ENCODE results near the gene SMURF2. TPM values are rescaled to one million over a fixed set of nuclear protein-coding genes. Genes with fewer than 3 reads are reported as not detected.
A peak's percentile ranks its signal among the peaks of the same experiment; 100 is the strongest.
"Not testable (repeated sequence)": the region's sequence is repeated elsewhere in the genome, so short reads cannot be mapped to it uniquely, and the experiment has no call there.

Gene SMURF2
- total RNA-seq, 1 donor from 2014 or later, result 43.1 TPM

GRCh38 chr17:64596439-64596838 lies 65.7 kb downstream of the SMURF2 start:
- DNase-seq, result no peak

- DNase-seq, result no peak
These were observed 70.2 kb downstream of the SMURF2 start for GRCh38 chr17:64591944-64592343.

DNA sequence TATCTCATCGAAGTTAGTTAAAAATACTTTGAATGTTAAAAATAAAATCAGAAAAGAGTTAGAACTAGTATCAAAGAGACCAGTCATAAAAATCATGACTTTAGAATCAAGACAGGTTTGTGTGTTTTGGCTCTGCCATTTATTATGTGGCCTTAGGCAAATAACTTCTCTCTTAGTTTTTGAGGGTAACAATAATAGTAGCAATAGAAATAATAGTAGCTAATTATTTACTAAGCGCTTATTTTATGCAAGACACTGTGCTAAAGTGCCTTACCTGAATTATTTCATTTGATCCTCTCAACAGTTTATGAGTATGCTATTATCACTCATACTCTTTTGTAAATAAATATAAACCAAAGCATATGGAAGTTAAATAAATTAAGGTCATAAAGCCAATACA lies 77.0 kb downstream of the SMURF2 start:
- no peak for DNase-seq

DNA sequence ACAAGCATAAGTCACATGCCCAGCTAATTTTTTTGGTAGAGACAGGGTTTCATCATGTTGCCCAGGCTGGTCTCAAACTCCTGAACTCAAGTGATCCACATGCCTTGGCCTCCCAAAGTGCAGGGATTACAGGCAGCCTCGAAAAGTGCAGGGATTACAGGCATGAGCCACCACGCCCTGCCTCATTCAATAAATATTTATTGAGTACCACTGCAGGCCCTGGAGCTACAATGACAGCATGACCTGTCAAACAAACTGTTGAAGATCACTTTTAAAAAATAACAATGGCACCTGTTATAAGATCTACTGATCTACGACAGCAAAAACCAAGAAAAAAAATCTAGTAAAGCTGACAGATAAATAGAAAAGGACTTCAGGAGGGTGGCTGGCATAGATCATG lies 79.1 kb downstream of the SMURF2 start:
- no peak for DNase-seq

- no peak for DNase-seq
These were observed 81.5 kb downstream of the SMURF2 start for GRCh38 chr17:64580384-64581315.

- DNase-seq, result no peak
These were observed 82.2 kb downstream of the SMURF2 start for GRCh38 chr17:64579917-64580316.

DNA sequence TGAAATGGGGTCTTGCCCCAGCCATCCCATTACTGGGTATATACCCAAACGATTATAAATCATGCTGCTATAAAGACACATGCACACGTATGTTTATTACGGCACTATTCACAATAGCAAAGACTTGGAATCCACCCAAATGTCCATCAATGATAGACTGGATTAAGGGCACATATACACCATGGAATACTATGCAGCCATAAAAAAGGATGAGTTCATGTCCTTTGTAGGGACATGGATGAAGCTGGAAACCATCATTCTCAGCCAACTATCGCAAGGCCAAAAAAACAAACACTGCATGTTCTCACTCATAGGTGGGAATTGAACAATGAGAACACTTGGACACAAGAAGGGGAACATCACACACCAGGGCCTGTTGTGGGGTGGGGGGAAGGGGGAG lies 85.1 kb downstream of the SMURF2 start:
- not testable (repeated sequence) for DNase-seq

GRCh38 chr17:64575431-64575830 lies 86.7 kb downstream of the SMURF2 start:
- no peak for DNase-seq

- DNase-seq, result no peak
These were observed 87.5 kb downstream of the SMURF2 start for GRCh38 chr17:64574646-64575045.

DNA sequence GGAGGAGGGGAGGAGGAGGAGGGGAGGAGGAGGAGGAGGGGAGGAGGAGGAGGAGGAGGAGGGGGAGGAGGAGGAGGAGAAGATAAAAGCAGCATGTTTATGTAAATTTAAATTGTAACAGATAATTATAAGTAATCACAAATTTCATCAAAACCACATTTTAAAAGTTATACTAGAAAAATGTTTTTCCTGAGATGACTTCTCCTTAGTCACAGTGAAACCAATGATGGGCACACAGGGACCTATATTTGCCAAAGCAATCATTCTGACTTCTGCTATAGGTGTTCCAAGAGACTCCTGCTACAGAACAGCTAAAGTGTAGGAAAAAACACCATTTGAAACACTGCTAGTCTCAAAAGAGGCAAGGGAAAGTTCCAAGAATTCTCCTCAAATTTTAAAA lies 88.9 kb downstream of the SMURF2 start:
- DNase-seq, result no peak

DNA sequence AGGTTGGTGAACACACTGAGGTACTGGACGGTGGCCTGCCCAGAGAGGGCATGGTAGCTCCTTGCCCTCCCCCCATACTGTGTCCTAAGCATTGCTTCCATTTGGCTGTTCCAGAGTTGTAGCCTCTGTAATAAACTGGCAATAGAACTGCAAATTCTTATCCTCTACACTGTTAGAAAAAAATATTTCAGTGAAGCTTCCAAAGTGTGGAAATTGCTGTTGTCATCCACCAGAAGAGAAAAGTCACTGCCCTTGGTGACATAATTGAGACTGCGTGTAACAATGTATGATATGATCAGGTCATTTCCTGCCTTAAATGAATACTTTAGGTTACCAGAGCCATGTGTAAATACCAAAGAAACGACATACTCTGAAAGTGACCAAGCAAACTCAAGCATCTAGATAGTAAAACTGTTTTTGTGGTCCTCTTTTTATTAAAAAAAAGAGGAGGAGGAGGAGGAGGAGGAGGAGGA lies 89.4 kb downstream of the SMURF2 start:
- peak; percentile 20 for DNase-seq

GRCh38 chr17:64571746-64572145 lies 90.4 kb downstream of the SMURF2 start:
- peak; percentile 52 for DNase-seq

- no peak for DNase-seq
These were observed 96.5 kb downstream of the SMURF2 start for GRCh38 chr17:64565563-64565962.

GRCh38 chr17:64564098-64564497 lies 98.0 kb downstream of the SMURF2 start:
- no peak for DNase-seq

GRCh38 chr17:64555281-64555680 lies 106.8 kb downstream of the SMURF2 start:
- no peak for DNase-seq

DNA sequence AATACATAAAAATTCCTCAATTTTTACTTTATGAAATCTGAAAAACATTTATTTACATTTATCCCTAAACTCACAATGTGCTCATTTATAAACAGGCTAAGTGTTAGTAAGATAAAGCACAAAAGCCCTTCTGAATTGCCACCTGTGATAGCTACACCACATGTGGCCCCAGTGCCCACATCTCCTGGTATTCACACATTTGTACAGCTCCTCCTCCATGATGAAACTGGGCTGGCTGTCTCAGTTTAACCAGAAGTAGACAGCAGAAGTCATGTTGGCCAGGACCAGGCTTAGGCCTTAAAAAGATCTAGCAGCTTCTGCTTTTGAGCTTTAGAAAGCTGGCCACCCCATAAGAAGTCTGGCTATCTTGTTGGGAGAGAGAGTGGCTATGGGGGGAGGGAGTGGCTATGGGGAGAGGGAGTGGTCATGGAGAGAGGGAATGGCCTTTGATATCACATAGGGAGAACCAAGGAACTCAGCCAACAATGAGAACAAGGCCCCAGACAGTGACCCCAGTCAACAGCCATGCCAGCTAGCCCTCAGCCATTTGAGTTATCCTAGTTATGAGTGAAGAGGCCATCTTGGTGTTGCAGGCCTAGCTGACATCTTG lies 108.0 kb downstream of the SMURF2 start:
- no peak for DNase-seq

GRCh38 chr17:64551461-64551860 lies 110.6 kb downstream of the SMURF2 start:
- DNase-seq, result no peak

GRCh38 chr17:64547319-64547718 lies 114.8 kb downstream of the SMURF2 start:
- no peak for DNase-seq

DNA sequence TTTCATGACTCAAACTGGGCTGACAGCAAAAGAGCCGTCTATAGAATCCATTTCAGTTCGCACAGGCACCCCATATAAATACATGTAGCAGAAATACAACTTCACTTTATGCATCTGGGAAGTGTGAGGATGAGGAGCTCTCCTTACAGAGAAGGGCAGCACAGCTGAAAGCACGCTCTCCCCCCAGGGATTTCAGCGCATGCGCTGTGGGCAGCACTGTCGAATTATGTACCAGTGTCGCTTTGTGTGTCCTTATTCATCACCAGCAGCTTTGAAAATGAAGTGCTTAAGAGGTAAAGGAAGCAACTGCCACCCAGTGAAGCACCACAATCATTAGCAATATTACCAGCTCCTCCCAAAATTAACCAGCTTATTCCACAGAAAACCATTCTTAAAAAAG lies 115.4 kb downstream of the SMURF2 start:
- DNase-seq, result no peak

GRCh38 chr17:64544742-64545141 lies 117.4 kb downstream of the SMURF2 start:
- DNase-seq, result no peak

- DNase-seq, result no peak
These were observed 121.9 kb downstream of the SMURF2 start for GRCh38 chr17:64540118-64540776.

- no peak for DNase-seq
These were observed 123.5 kb downstream of the SMURF2 start for GRCh38 chr17:64538508-64539130.

DNA sequence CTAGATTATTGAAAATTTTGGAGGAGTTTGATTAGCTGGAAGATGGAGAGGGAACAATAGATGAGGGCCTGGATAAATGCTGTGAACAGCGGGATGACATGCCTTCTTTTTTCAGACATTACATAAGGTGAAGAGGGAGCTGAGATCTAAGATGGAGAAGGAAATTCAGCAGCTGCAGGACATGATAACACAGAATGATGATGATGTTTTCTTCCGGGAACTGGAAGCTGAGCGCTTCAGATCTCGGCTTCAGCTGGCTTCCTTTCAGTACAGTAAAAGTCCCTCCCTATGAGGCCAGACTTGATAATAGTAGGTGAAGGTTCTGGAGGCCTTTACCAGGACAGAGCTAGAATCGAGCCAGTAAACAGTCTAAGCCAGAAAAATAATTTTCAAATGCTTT lies 124.6 kb downstream of the SMURF2 start:
- no peak for DNase-seq
